ENCODE results near the gene CARD9. TPM values are rescaled to one million over a fixed set of nuclear protein-coding genes. Genes with fewer than 3 reads are reported as not detected.

The CARD9 gene
- total RNA-seq, 1 donor from 2014 or later = 1.9 TPM

DNA sequence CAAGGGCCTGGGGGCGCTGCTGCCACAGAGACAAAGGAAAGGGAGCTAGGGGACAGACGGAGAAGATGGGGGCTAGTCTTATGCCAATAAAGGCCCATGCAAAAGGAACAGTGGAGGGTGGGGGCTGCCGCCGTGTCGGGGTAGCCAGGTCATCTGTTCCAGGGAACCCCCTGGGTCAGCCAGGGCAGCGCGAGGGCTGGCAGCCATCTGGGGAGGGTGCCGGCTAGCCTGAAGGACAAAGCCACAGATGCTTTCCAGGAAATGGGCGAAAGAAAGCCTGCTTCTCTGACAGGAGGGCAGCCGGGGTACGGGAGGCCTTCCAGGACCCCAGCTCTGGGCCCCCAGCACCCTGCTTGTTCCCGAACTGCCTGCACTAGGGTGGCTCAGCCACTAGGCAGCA is 1.6 kb upstream of the CARD9 start:
- H3K27ac Mint-ChIP-seq (ENCODE audit: unreplicated experiment) = no peak overlapping the region
- peaks cover 14% of the 10 kb centered on the region for H3K4me1 Mint-ChIP-seq (ENCODE audit: low read depth)
- no peak overlapping the region for H3K4me3 Mint-ChIP-seq (ENCODE audit: unreplicated experiment)
- no peak for TF ChIP-seq CTCF (IDR thresholded peaks at IDR 0.05)
- no peaks in the 10 kb centered on the region for H3K9me3 Mint-ChIP-seq (ENCODE audit: low read depth)
- H3K27me3 Mint-ChIP-seq (ENCODE audit: low read depth) = no peaks in the 10 kb centered on the region
- no peaks in the 10 kb centered on the region for H3K36me3 Mint-ChIP-seq (ENCODE audit: low read depth)
- DNase-seq (ENCODE audit: low spot score) = no peak

GRCh38 chr9:136374183-136374575 is 710 bp upstream of the CARD9 start:
- H3K27ac Mint-ChIP-seq (ENCODE audit: unreplicated experiment) = no peak overlapping the region
- no peak for TF ChIP-seq CTCF (IDR thresholded peaks at IDR 0.05)
- DNase-seq (ENCODE audit: low spot score) = no peak
- no peaks in the 10 kb centered on the region for H3K27me3 Mint-ChIP-seq (ENCODE audit: low read depth)
- no peak overlapping the region for H3K4me3 Mint-ChIP-seq (ENCODE audit: unreplicated experiment)
- peaks cover 14% of the 10 kb centered on the region for H3K4me1 Mint-ChIP-seq (ENCODE audit: low read depth)
- no peaks in the 10 kb centered on the region for H3K36me3 Mint-ChIP-seq (ENCODE audit: low read depth)
- H3K9me3 Mint-ChIP-seq (ENCODE audit: low read depth) = no peaks in the 10 kb centered on the region

GRCh38 chr9:136372561-136373299 is 739 bp downstream of the CARD9 start:
- peaks cover 14% of the 10 kb centered on the region for H3K4me1 Mint-ChIP-seq (ENCODE audit: low read depth)
- no peaks in the 10 kb centered on the region for H3K9me3 Mint-ChIP-seq (ENCODE audit: low read depth)
- DNase-seq (ENCODE audit: low spot score) = no peak
- TF ChIP-seq CTCF (IDR thresholded peaks at IDR 0.05) = peak; percentile 62
- H3K27ac Mint-ChIP-seq (ENCODE audit: unreplicated experiment) = peak overlapping the region; percentile 88
- peak overlapping the region; percentile 45 for H3K4me3 Mint-ChIP-seq (ENCODE audit: unreplicated experiment)
- H3K36me3 Mint-ChIP-seq (ENCODE audit: low read depth) = no peaks in the 10 kb centered on the region
- H3K27me3 Mint-ChIP-seq (ENCODE audit: low read depth) = no peaks in the 10 kb centered on the region

DNA sequence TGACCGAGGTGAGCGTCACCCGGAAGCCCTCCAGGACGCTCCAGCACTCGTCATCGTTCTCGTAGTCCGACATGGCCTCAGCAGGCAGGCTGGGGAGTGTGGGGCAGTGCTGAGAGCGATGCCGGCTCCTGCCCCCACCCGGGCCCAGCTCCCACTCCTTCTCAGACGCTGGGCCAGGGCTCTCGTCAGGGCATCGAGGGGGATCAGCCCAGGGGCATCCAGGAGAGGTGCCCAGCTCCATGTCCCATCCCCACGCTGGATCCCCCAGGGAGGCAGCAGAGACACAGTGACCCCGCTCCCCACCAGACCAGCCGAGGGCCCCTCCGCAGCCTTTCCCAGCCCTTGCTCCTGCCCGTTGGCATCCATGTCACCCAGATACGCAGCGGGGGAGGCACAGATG is 1.5 kb downstream of the CARD9 start:
- TF ChIP-seq CTCF (IDR thresholded peaks at IDR 0.05) = no peak
- H3K4me3 Mint-ChIP-seq (ENCODE audit: unreplicated experiment) = no peak overlapping the region
- DNase-seq (ENCODE audit: low spot score) = no peak
- no peaks in the 10 kb centered on the region for H3K9me3 Mint-ChIP-seq (ENCODE audit: low read depth)
- H3K36me3 Mint-ChIP-seq (ENCODE audit: low read depth) = no peaks in the 10 kb centered on the region
- H3K27me3 Mint-ChIP-seq (ENCODE audit: low read depth) = no peaks in the 10 kb centered on the region
- H3K27ac Mint-ChIP-seq (ENCODE audit: unreplicated experiment) = no peak overlapping the region
- peaks cover 14% of the 10 kb centered on the region for H3K4me1 Mint-ChIP-seq (ENCODE audit: low read depth)

GRCh38 chr9:136371533-136371880 is 2.0 kb downstream of the CARD9 start:
- H3K4me1 Mint-ChIP-seq (ENCODE audit: low read depth) = peaks cover 14% of the 10 kb centered on the region
- no peaks in the 10 kb centered on the region for H3K36me3 Mint-ChIP-seq (ENCODE audit: low read depth)
- H3K4me3 Mint-ChIP-seq (ENCODE audit: unreplicated experiment) = no peak overlapping the region
- no peak overlapping the region for H3K27ac Mint-ChIP-seq (ENCODE audit: unreplicated experiment)
- no peaks in the 10 kb centered on the region for H3K27me3 Mint-ChIP-seq (ENCODE audit: low read depth)
- no peak for TF ChIP-seq CTCF (IDR thresholded peaks at IDR 0.05)
- DNase-seq (ENCODE audit: low spot score) = no peak
- H3K9me3 Mint-ChIP-seq (ENCODE audit: low read depth) = no peaks in the 10 kb centered on the region

All from chondrocyte (in vitro differentiated cells).